Endothelial cell of umbilical vein (primary cell): Measurements from ENCODE around the gene PNPLA1. TPM values are rescaled to one million over a fixed set of nuclear protein-coding genes. Genes with fewer than 3 reads are reported as not detected.

Experiments
- BruUV-seq: library from RNA; stranded (reverse); fragments of 400-500 nt; replicated peaks from 2 replicates; lab custom pipeline; 2021; lab: Mats Ljungman, UMichigan
- CTCF ChIA-PET: fragments of 300-600, 350-600 bp; sonication (Branson Sonifier 250); formaldehyde crosslinking; loops from one replicate; lab custom pipeline; 2021; ENCODE audit warnings: antibody characterized with exemption, inconsistent platforms; lab: Charles Lee
- POLR2A ChIA-PET: fragments of 300-600, 350-600 bp; sonication (Branson Sonifier 250); formaldehyde crosslinking; loops from one replicate; lab custom pipeline; 2021; ENCODE audit warnings: antibody characterized with exemption, inconsistent platforms; lab: Charles Lee
- DNase-seq: peaks from one replicate; pipeline ENCODE4 v3.0.0-alpha.2; 2011; ENCODE audit warnings: low read depth, low spot score
- FAIRE-seq: peaks from 2 replicates; lab custom pipeline; 2011; peaks lifted over from hg19 to GRCh38; lab: Jason Lieb, UNC
- H2AFZ ChIP-seq: 2 replicates; pipeline ENCODE4 v1.6.0; 2012; ENCODE audit warnings: low read depth, low read length, control low read depth, inconsistent platforms
- H3K27ac ChIP-seq: 2 replicates; pipeline ENCODE4 v1.5.1; 2011; ENCODE audit warnings: low read depth, mild to moderate bottlenecking, control low read depth, low read length, moderate library complexity; ENCODE audit not compliant: insufficient read depth
- H3K27me3 ChIP-seq, 2 experiments: 2 replicates each; pipeline versions ENCODE4 v1.6.0 to v1.6.1; 2011; ENCODE audit warnings: low read length in 2 of 2, mixed read lengths in 1 of 2; ENCODE audit not compliant: control insufficient read depth in 2 of 2, insufficient read depth in 2 of 2
- H3K36me3 ChIP-seq, 2 experiments: 2 replicates in 1 of 2; 3 replicates in 1 of 2; pipeline ENCODE4 v1.5.1; 2011; ENCODE audit warnings: low read length in 2 of 2, mild to moderate bottlenecking in 1 of 2, moderate library complexity in 1 of 2; ENCODE audit not compliant: control insufficient read depth in 2 of 2, insufficient read depth in 2 of 2; ENCODE audit errors: extremely low read depth in 1 of 2
- H3K4me1 ChIP-seq: 3 replicates; pipeline ENCODE4 v1.5.1; 2011; ENCODE audit warnings: mild to moderate bottlenecking, low read length; ENCODE audit not compliant: control insufficient read depth, insufficient read depth; ENCODE audit errors: extremely low read depth
- H3K4me2 ChIP-seq: 2 replicates; pipeline ENCODE4 v1.6.1; 2011; ENCODE audit warnings: low read length, control low read depth, mixed read lengths; ENCODE audit not compliant: insufficient read depth
- H3K4me3 ChIP-seq, 3 experiments: fragments of 200-600 bp in 1 of 3; sonication (generic), shearing (Covaris generic) in 1 of 3; replicated peaks in 1 of 3; 2 replicates each; pipeline ENCODE4 v1.5.1; 2011 to 2016; ENCODE audit warnings: control low read depth in 3 of 3, low read length in 3 of 3, mild to moderate bottlenecking in 2 of 3, inconsistent platforms in 1 of 3, low read depth in 1 of 3, moderate library complexity in 1 of 3; ENCODE audit not compliant: insufficient read depth in 1 of 3
- H3K79me2 ChIP-seq: 2 replicates; pipeline ENCODE4 v1.6.0; 2012; ENCODE audit warnings: low read length, inconsistent platforms; ENCODE audit not compliant: control insufficient read depth, insufficient read depth
- H3K9ac ChIP-seq: replicated peaks from 2 replicates; pipeline ENCODE3; 2011; ENCODE audit warnings: low read length, control low read depth; ENCODE audit not compliant: insufficient read depth; ENCODE audit errors: extremely low read depth
- H3K9me1 ChIP-seq: replicated peaks from 3 replicates; pipeline ENCODE4 v1.6.0; 2011; ENCODE audit warnings: mild to moderate bottlenecking, low read length; ENCODE audit not compliant: control insufficient read depth, insufficient read depth; ENCODE audit errors: extremely low read depth
- H3K9me3 ChIP-seq: replicated peaks from 2 replicates; pipeline ENCODE4 v1.5.1; 2012; ENCODE audit warnings: low read length, inconsistent platforms; ENCODE audit not compliant: control insufficient read depth, insufficient read depth
- H4K20me1 ChIP-seq: replicated peaks from 2 replicates; pipeline ENCODE3; 2011; ENCODE audit warnings: mild to moderate bottlenecking, low read length; ENCODE audit not compliant: control insufficient read depth, insufficient read depth; ENCODE audit errors: extremely low read depth
- CTCF ChIP-seq, 2 donors: IDR thresholded peaks; 1 replicate in 1 of 2; 2 replicates in 1 of 2; pipeline ENCODE4 v1.5.1; 2011; ENCODE audit warnings: low read length in 2 of 2, mild to moderate bottlenecking in 2 of 2, moderate library complexity in 2 of 2, control low read depth in 1 of 2, inconsistent platforms in 1 of 2, low read depth in 1 of 2; ENCODE audit not compliant: insufficient read depth in 1 of 2; ENCODE audit errors: extremely low read depth in 1 of 2
- EZH2 ChIP-seq: IDR thresholded peaks from 2 replicates; pipeline ENCODE4 v1.6.1; 2012; ENCODE audit warnings: borderline replicate concordance, low read depth, mild to moderate bottlenecking, moderate library complexity, low read length, inconsistent platforms; ENCODE audit not compliant: severe bottlenecking
- FOS ChIP-seq: IDR thresholded peaks from 2 replicates; pipeline ENCODE4 v1.6.1; 2011; ENCODE audit warnings: mild to moderate bottlenecking, low read length, moderate library complexity, borderline replicate concordance; ENCODE audit not compliant: insufficient read depth
- GATA2 ChIP-seq: IDR thresholded peaks from 2 replicates; pipeline ENCODE4 v1.7.0; 2011; ENCODE audit warnings: low read depth, mild to moderate bottlenecking, moderate library complexity, mixed read lengths, low read length; ENCODE audit not compliant: insufficient read length, insufficient read depth
- JUN ChIP-seq: IDR thresholded peaks from 2 replicates; pipeline ENCODE4 v1.6.1; 2011; ENCODE audit warnings: borderline replicate concordance, low read depth; ENCODE audit not compliant: insufficient read length, insufficient read depth
- MAX ChIP-seq: IDR thresholded peaks from 2 replicates; pipeline ENCODE4 v1.6.1; 2011; ENCODE audit not compliant: insufficient read depth, insufficient read length
- MYC ChIP-seq: IDR thresholded peaks from one replicate; pipeline ENCODE4 v1.6.1; 2011; ENCODE audit warnings: mild to moderate bottlenecking, low read depth, low read length
- POLR2A ChIP-seq: IDR thresholded peaks from 2 replicates; pipeline ENCODE4 v1.6.1; 2012; ENCODE audit warnings: low read depth, mild to moderate bottlenecking, control low read depth, low read length
- POLR2AphosphoS5 ChIP-seq: IDR thresholded peaks from 2 replicates; pipeline ENCODE4 v1.6.1; 2012; ENCODE audit warnings: low read depth, mild to moderate bottlenecking, control low read depth, low read length, moderate library complexity; ENCODE audit not compliant: insufficient read depth
- dilution Hi-C: fragments of 300-500 bp; cut with MboI; formaldehyde crosslinking; loops from one replicate; pipeline ENCODE4 v1.15.0; 2019; ENCODE audit warnings: low sequenced_read_pairs; ENCODE audit not compliant: extremely low pct_ligation_motif_present
- intact Hi-C: fragments of 100-400 bp; cut with micrococcal nuclease; formaldehyde crosslinking; loops from one replicate; pipeline ENCODE4 v1.10.0; 2022
- polyA plus RNA-seq, 4 experiments: library from polyadenylated mRNA; depleted of rRNA in 3 of 4; stranded (reverse) in 3 of 4; unstranded in 1 of 4; fragments of >200 nt; gene quantifications; 2 replicates each; pipeline versions ENCODE4 v1.2.1 to v1.2.3, GENCODE V29; 2011 to 2012; ENCODE audit warnings: missing spikeins in 1 of 4
- total RNA-seq: library from RNA; stranded (reverse); gene quantifications from 2 replicates; pipeline ENCODE4 v1.2.3, GENCODE V29; 2021

Gene PNPLA1
- total and polyA plus RNA-seq, 2 donors (not counting 3 experiments of a cell fraction or from before 2014, with no cell fraction given): not detected

- dilution Hi-C loops (no loop called here), intact Hi-C loops (no loop called here)
- H3K9me1 ChIP-seq: no peaks in the 10 kb centered on the region
- no peak overlapping the region for H3K27ac ChIP-seq
- DNase-seq (no peak), FAIRE-seq (no peak)
- H3K4me1 ChIP-seq: peaks cover 8% of the 10 kb centered on the region
- peaks cover 41 to 48% of the 10 kb centered on the region in 2 experiments for H3K27me3 ChIP-seq
- no peak overlapping the region for H2AFZ ChIP-seq
- ChIA-PET CTCF (interaction anchor here (1.0 to 1.4 kb wide), 2 partner anchors 19 to 57 kb away, joined by 3 to 7 read pairs; no protein-coding TSS in a partner anchor), POLR2A (no interaction called here)
- no peak overlapping the region for H3K9ac ChIP-seq
- H3K4me3 ChIP-seq: no peak overlapping the region
- no peak for TF ChIP-seq GATA2
- no peak for TF ChIP-seq EZH2
- TF ChIP-seq JUN: no peak
- TF ChIP-seq POLR2A: no peak
- TF ChIP-seq MYC: no peak
- no peak for TF ChIP-seq POLR2AphosphoS5
- no peak for TF ChIP-seq CTCF (IDR thresholded peaks at IDR 0.05; ENCODE audit: extremely low read depth in 1 of 2, insufficient read depth in 1 of 2, low read depth in 1 of 2, low read length in 2 of 2)
- no peak for TF ChIP-seq MAX
- TF ChIP-seq FOS: no peak
- no peak overlapping the region for H3K4me2 ChIP-seq
- no TSS peak for BruUV-seq
- H3K9me3 ChIP-seq: no peaks in the 10 kb centered on the region
- H3K36me3 ChIP-seq: no peaks in the 10 kb centered on the region
- H3K79me2 ChIP-seq: no peaks in the 10 kb centered on the region
- H4K20me1 ChIP-seq: no peaks in the 10 kb centered on the region
Observed at GRCh38 chr6:36283608-36284007, 13.7 kb downstream of the PNPLA1 start.
